NCI-H69 (cell line): Measurements from ENCODE around the gene ANKRD33.

Experiments
- DNase-seq: peaks from one replicate; lab custom pipeline; 2025; lab: John Stamatoyannopoulos, UW

ANKRD33 gene

DNA sequence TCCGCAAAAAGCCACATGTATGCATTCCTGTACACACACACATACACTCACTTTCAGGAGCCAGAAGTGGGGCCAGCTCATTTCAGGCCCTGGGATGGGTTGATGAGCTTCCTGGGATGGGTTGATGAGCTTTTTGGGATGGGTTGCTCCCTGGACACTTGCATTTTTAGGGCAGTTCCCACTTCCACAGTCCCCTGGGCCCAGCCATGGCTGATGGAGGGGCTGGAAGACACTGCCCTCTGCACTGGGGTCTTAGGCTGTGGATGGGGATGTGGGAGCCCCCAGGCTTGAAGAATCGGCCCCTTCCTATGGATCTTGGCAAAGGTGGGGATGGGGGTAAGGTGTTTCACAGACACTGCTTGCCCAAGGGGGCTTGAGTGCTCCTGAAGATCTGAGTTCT, 32.1 kb downstream of the ANKRD33 start:
- DNase-seq = no peak

GRCh38 chr12:51921017-51921725, 33.3 kb downstream of the ANKRD33 start:
- DNase-seq = peak; percentile 76

GRCh38 chr12:51922146-51922545, 34.2 kb downstream of the ANKRD33 start:
- no peak for DNase-seq

GRCh38 chr12:51922762-51923505, 35.0 kb downstream of the ANKRD33 start:
- DNase-seq = no peak

GRCh38 chr12:51923506-51924365, 35.8 kb downstream of the ANKRD33 start:
- DNase-seq = peak; percentile 70

DNA sequence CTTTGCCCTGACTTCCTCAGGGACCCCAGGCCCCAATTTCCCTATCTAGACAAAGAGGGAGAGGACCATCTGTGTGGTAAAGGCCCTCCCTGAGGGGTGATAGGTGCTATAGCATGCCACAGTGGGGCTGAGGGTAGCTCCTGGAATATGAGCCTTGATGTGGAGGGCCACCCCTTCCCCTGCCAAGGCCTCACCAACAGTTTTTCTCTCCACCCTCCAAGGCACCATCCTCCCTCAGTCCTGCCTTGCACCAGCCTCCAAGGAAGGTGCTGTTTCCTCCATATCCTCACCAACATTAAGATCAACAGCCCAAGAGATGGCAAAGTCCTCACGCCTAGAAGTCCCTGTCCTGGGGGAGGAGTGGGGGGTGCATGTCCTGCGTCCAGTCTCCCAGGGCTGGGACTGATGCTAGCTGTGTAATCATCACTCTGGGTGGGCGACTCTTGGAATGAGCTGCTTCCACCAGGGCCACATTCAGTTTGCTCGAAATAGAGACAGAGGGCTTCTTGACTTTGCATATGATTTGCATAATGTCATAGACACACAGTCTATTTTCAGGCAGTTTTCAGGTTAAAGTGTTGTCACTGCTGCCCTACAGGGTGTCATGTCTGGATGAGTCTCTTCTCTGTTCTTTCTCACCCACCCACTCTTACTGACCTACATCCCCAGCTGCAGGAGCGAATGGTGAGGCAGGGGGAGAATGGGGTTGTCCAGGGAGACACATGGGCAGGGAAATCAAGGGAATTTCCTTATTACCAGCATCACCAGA, 36.8 kb downstream of the ANKRD33 start:
- no peak for DNase-seq

DNA sequence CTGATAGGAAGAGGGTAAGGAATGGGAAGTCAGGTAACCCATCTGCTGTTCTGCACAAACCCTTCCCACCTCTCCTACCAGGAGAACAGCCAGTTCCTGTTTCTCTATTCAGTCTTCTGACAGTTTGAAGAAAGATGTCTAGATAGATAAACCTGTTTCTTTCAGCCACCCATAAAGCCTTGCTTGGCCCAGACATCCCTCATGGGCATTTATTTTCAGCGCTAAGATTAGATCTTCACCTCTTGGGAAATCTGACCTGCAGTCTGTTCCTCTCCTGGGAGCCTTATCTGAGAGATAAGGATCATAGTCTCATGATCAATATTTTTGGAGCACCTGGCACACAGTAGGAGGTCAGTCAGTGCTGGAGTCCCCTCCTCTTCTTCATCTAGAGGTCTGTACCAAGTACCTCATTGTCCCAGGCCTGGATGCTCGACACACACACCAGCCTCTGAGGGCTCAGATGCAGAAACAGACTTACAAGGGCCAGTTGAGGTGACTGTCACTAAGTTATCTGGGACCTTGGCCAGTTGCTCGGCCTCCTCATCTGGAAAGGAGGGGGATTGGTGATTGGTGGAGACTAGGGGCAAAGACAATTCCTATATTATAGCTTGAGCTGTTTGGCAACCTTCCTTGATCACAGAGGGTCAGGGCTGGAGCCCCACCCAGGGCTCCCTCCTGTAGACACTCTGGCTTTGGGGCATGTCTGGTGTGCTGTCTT, 37.6 kb downstream of the ANKRD33 start:
- no peak for DNase-seq

- DNase-seq = no peak
These were observed 38.2 kb downstream of the ANKRD33 start for GRCh38 chr12:51926064-51926632.

- peak; percentile 66 for DNase-seq
These were observed 38.8 kb downstream of the ANKRD33 start for GRCh38 chr12:51926718-51927117.

DNA sequence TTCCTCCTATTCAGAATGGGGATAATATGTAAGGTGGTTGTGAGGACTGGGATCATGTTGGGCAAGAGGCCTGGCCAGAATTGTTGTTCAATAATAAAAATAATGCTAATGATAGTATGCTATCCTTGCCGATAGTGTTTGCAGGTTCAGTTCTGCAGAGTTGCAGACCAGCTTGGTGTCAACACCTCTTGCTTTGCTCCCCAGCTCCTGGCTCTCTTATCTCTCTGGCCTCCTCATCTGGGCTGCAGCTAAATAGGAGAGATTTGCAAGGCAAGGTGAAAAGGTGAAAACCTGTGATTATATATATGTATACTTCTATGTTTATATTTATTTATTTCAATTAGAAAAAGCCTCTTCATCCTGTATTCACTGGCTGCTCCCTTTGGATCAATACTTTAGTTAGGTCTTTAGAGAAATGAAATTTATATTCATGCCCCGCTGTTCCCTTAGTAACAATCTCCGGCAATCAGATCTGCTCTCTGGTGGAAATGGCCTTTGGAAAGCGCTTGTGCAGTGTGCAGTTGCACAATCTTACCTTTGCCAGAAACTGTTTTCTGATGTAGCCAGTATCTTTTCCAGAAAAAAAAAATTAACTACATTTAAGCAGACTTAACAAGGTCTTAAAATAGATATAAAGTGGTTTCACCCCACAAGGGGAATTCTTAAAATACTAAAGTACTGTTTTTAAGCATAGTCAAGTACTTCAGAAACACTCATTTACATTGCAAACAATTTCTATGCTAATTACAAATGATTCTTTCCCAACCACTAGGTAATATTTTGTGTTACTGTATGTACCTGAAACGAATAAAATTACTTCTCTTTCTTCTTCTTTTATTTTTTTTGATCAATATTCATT, 44.5 kb downstream of the ANKRD33 start:
- no peak for DNase-seq

DNA sequence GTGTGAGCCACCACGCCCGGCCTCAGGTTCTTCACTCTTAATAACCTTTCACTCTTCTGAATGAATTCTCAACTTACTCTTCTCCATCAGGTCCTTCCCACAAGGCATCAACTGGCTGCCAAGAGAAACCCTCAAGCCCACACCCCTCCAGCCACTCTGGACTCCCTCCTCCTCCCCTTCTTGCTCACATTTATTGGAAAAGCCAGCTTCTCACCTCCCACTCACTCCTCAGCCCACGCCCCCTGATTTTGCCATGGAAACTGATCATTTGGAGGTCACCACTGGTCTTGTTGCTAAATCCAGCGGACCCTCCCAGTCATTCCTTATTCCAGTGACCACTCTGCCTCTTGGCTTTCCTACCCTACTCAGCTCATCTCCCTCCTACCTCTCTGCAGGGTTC, 46.2 kb downstream of the ANKRD33 start:
- DNase-seq = no peak

DNA sequence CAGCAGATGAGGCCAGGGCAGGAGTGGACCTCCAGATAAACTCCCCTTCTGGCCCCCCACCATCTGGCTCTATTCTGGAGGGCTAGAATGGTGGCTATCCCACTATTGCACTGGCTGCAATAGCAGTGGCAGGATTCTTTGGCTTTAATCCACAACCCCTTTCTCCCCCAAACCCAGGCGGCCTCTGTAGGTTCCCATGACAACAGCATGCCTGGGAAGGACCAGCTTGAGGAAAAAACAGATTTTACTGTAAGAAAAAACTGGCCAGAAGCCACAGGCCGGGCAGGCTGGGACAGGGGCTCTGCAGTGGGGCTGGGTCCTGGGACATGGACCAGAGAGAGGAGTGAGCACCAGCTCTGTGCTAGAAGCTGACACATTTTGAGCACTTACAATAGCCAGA, 50.0 kb downstream of the ANKRD33 start:
- DNase-seq = no peak

GRCh38 chr12:51938726-51939125, 50.8 kb downstream of the ANKRD33 start:
- peak; percentile 43 for DNase-seq

DNA sequence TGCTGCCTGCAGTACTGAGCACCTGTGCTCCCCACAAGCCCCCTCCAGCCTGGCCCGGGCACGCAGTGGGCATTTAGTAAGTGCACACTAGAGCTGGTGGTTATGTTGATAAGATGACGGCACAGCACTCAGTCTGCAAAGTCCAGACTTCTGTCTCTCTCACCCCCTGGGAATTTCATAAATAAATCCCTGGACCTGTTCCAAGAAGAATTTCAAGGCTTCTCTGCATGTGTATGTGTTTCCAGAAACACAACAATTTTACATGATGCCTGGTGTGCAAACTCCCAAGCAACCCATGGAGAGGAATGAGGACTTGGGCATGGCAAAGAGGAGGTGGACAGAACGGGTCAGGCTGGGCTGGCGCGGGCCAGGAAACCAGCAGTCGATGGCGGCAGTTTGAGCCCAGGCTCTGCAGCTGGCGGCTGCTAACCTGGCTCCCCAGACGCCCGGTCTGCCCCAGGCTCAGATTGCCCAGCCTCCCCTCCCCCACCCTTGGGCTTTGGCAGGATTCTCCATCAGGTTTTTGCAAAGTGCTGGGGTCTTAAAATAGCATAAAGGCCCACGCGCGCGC, 53.2 kb downstream of the ANKRD33 start:
- peak; percentile 94 for DNase-seq
